Gastrocnemius medialis (tissue), 4 donors: ENCODE results near the gene C1QB. TPM values are rescaled to one million over a fixed set of nuclear protein-coding genes. Genes with fewer than 3 reads are reported as not detected.

Experiments used
- ATAC-seq, 2 donors: fragments of 150-250 bp; one replicate each; pipeline ENCODE4 v1.9.1; 2016
- DNase-seq, 2 donors: peaks; one replicate each; pipeline ENCODE4 v3.0.0-alpha.2; 2019
- H3K27ac ChIP-seq, 4 donors: fragments of 200-600 bp; sonication (generic); 1 replicate in 1 of 4; 2 replicates in 3 of 4; pipeline ENCODE4 v1.5.1; 2016 to 2018; ENCODE audit warnings: mild to moderate bottlenecking in 2 of 4, moderate library complexity in 1 of 4
- H3K27me3 ChIP-seq, 3 donors: fragments of 200-600 bp; sonication (generic) in 2 of 3; 1 replicate in 1 of 3; 2 replicates in 2 of 3; pipeline versions ENCODE4 v1.5.1 to v1.6.0; 2016 to 2019; ENCODE audit warnings: mild to moderate bottlenecking in 1 of 3, moderate library complexity in 1 of 3
- H3K36me3 ChIP-seq, 2 donors: fragments of 200-600 bp; sonication (generic) in 1 of 2; one replicate each; pipeline ENCODE4 v1.5.1; 2017 to 2018
- H3K4me1 ChIP-seq, 2 donors: fragments of 200-600 bp; sonication (generic) in 1 of 2; one replicate each; pipeline ENCODE4 v1.5.1; 2016 to 2017; ENCODE audit warnings: mild to moderate bottlenecking in 2 of 2
- H3K4me3 ChIP-seq, 4 donors: fragments of 200-600 bp; sonication (generic) in 3 of 4; 1 replicate in 1 of 4; 2 replicates in 3 of 4; pipeline ENCODE4 v1.5.1; 2016 to 2019; ENCODE audit warnings: mild to moderate bottlenecking in 2 of 4
- H3K9me3 ChIP-seq, 3 donors: fragments of 200-600 bp; sonication (generic) in 2 of 3; 1 replicate in 1 of 3; 2 replicates in 2 of 3; pipeline ENCODE4 v1.5.1; 2016 to 2019
- POLR2A ChIP-seq, 2 donors: fragments of 450-650 bp; IDR thresholded peaks; one replicate each; pipeline ENCODE4 v1.6.1; 2017; ENCODE audit warnings: antibody characterized with exemption in 2 of 2, mild to moderate bottlenecking in 2 of 2, moderate library complexity in 2 of 2
- in situ Hi-C, 4 donors: fragments of 200-750 bp; cut with MboI; loops; one replicate each; pipeline versions ENCODE4 v1.15.0 to v1.8.0; 2017; ENCODE audit warnings: low sequenced_read_pairs in 4 of 4
- intact Hi-C: fragments of 100-400 bp; cut with DNase I; formaldehyde crosslinking; loops from one replicate; pipeline ENCODE4 v1.15.1; 2023; ENCODE audit warnings: low total_unique reads
- total RNA-seq, 4 donors: library from RNA; depleted of rRNA; stranded (reverse); fragments of >200 nt; gene quantifications; one replicate each; pipeline versions ENCODE4 v1.1.0 to v1.2.3, GENCODE V29; 2016
- TF ChIP-seq, protein P1 (sequence below), 5 experiments: fragments of 450-650 bp in 3 of 5; fragments of 200-600 bp in 2 of 5; sonication (generic) in 2 of 5; IDR thresholded peaks in 4 of 5; conservative IDR thresholded peaks in 1 of 5; 1 replicate in 4 of 5; 2 replicates in 1 of 5; pipeline ENCODE4 v1.5.1; 2016 to 2019; ENCODE audit warnings: antibody characterized with exemption in 5 of 5, mild to moderate bottlenecking in 3 of 5, moderate library complexity in 3 of 5

C1QB gene
- total RNA-seq, 4 donors from 2014 or later = 30.6 to 97.2 (median 74.5) TPM

DNA sequence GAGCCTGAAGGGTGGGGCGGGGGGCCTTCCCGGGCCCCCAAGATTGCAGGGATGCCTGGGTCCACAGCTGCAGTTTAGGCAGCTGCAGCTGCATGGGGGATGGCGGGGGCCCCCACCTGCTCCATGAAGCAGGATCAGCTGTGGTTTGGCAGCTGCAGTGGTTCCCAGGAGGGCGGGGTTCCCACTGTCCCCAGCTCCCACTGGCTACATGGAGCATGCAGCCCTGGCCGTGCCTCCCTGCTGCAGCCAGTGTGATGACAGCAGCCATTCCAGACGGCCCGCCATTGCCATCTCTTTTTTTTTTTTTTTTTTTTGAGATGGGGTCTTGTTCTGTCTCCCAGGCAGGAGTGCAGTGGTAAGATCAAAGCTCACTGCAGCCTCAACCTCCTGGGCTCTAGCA lies 17.6 kb upstream of the C1QB start:
- H3K36me3 ChIP-seq = no peaks in the 10 kb centered on the region
- in situ Hi-C loops = loop anchor here in 2 of 4 donors (25.0 kb wide), 1 partner anchor 523 kb away; no protein-coding TSS in a partner anchor
- H3K9me3 ChIP-seq = no peaks in the 10 kb centered on the region
- H3K27ac ChIP-seq = no peak overlapping the region
- H3K27me3 ChIP-seq = peaks cover 0 to 8% (median 7%) of the 10 kb centered on the region in 3 donors
- intact Hi-C loops = no loop called here
- DNase-seq (peak in 1 of 2 donors; percentile 16), ATAC-seq (no peak)
- H3K4me3 ChIP-seq = no peak overlapping the region
- no peak for TF ChIP-seq POLR2A (IDR thresholded peaks at IDR 0.05)
- TF ChIP-seq, protein P1, sequence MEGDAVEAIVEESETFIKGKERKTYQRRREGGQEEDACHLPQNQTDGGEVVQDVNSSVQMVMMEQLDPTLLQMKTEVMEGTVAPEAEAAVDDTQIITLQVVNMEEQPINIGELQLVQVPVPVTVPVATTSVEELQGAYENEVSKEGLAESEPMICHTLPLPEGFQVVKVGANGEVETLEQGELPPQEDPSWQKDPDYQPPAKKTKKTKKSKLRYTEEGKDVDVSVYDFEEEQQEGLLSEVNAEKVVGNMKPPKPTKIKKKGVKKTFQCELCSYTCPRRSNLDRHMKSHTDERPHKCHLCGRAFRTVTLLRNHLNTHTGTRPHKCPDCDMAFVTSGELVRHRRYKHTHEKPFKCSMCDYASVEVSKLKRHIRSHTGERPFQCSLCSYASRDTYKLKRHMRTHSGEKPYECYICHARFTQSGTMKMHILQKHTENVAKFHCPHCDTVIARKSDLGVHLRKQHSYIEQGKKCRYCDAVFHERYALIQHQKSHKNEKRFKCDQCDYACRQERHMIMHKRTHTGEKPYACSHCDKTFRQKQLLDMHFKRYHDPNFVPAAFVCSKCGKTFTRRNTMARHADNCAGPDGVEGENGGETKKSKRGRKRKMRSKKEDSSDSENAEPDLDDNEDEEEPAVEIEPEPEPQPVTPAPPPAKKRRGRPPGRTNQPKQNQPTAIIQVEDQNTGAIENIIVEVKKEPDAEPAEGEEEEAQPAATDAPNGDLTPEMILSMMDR (IDR thresholded peaks at IDR 0.05 in 4 of 5, conservative IDR thresholded peaks at IDR 0.05 in 1 of 5) = no peak
- H3K4me1 ChIP-seq = peaks cover 0 to 3% of the 10 kb centered on the region in 2 donors

DNA sequence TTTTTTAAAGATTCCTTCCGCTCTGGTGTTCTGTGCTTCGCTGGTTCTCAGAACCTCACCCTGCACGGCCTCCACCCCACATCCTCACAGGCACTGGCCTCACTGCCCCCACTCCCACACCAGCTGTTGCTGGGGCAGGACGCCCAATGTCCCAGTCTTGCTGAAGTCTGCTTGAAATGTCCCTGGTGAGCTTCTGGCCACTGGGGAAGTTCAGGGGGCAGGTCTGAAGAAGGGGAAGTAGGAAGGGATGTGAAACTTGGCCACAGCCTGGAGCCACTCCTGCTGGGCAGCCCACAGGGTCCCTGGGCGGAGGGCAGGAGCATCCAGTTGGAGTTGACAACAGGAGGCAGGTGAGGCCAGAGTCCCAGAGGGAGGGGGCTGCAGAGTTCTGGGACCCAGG lies 16.7 kb upstream of the C1QB start, which contains the start of gene C1QA:
Gene C1QA (plus strand): TSS at position 276 of the 400 bp plus-strand sequence. CDS start 989 bp downstream, outside the sequence.
- in situ Hi-C loops (loop anchor here in 2 of 4 donors (25.0 kb wide), 1 partner anchor 524 kb away; no protein-coding TSS in a partner anchor), intact Hi-C loops (no loop called here)
- peak; percentile 37 to 56 for DNase-seq
- H3K4me3 ChIP-seq = peak within 1 kb of the TSS in 1 of 4 donors; percentile 34
- no peaks in the 10 kb centered on the region for H3K9me3 ChIP-seq
- no peak for ATAC-seq
- peaks cover 0 to 3% of the 10 kb centered on the region in 2 donors for H3K4me1 ChIP-seq
- peaks cover 0 to 8% (median 7%) of the 10 kb centered on the region in 3 donors for H3K27me3 ChIP-seq
- TF ChIP-seq POLR2A (IDR thresholded peaks at IDR 0.05) = no peak
- TF ChIP-seq, protein P1 (IDR thresholded peaks at IDR 0.05 in 4 of 5, conservative IDR thresholded peaks at IDR 0.05 in 1 of 5) = no peak
- H3K27ac ChIP-seq = no peak within 1 kb of the TSS
- no peaks in the 10 kb centered on the region for H3K36me3 ChIP-seq

DNA sequence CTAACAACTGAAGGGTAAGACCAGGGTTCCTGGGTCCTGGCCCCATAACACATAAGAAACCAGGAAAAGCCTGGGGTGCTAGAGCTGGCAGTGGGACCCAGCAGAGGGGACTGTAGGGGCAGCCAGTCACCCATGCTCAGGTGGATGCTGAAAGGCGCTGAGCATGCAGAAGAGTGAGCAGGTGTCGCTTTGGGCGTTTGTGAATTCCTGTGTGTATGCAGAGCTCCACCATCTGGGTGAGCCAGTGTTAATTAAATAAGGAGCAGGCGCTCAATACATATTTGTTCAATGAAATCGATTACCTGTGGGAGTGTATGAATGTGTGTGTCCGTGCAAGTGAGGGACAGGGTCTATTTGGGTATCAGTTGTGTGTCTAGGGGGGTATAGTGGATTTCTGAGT lies 16.1 kb upstream of the C1QB start:
- TF ChIP-seq POLR2A (IDR thresholded peaks at IDR 0.05) = no peak
- TF ChIP-seq, protein P1 (IDR thresholded peaks at IDR 0.05 in 4 of 5, conservative IDR thresholded peaks at IDR 0.05 in 1 of 5) = no peak
- H3K36me3 ChIP-seq = no peaks in the 10 kb centered on the region
- H3K4me1 ChIP-seq = peaks cover 0 to 3% of the 10 kb centered on the region in 2 donors
- no peak overlapping the region for H3K27ac ChIP-seq
- H3K27me3 ChIP-seq = peaks cover 0 to 7% (median 6%) of the 10 kb centered on the region in 3 donors
- DNase-seq = no peak
- H3K4me3 ChIP-seq = peak overlapping the region in 1 of 4 donors; percentile 34
- no peak for ATAC-seq
- intact Hi-C loops (no loop called here), in situ Hi-C loops (loop anchor here in 2 of 4 donors (25.0 kb wide), 1 partner anchor 525 kb away; no protein-coding TSS in a partner anchor)
- no peaks in the 10 kb centered on the region for H3K9me3 ChIP-seq

DNA sequence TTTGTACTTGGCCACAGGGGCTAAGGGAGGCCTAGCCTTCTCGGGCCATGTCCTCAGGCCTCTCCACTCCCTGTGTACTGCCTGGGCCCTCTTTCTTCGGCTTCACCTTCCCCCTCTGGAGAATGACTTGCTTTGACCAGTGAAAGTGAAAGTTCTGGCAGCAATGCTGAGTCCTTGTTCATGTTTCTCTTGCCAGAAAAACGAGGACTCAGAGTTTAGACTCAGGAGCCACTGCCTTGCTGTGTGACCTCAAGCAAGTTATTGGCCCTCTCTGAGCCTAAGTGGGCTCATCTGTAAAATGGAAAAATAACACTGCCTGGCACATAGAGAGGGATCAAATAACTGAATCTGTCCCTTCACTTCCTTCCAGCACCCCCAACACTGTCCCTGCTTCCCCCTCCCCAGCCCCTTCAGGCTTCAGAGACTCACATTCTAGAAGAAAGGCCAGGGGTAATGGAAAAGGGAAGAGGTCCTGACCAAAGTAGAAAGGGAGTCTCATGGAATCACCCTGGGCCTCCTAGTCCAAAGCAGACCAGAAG lies 15.1 kb upstream of the C1QB start:
- in situ Hi-C loops (loop anchor here in 2 of 4 donors (25.0 kb wide), 1 partner anchor 526 kb away; no protein-coding TSS in a partner anchor), intact Hi-C loops (no loop called here)
- H3K27ac ChIP-seq = no peak overlapping the region

More for the DNA sequence above, 15.1 kb upstream of the C1QB start:
- peaks cover 0 to 7% (median 3%) of the 10 kb centered on the region in 3 donors for H3K27me3 ChIP-seq
- no peaks in the 10 kb centered on the region for H3K9me3 ChIP-seq
- TF ChIP-seq, protein P1 (IDR thresholded peaks at IDR 0.05 in 4 of 5, conservative IDR thresholded peaks at IDR 0.05 in 1 of 5) = no peak
- no peak for TF ChIP-seq POLR2A (IDR thresholded peaks at IDR 0.05)
- ATAC-seq (no peak), DNase-seq (no peak)
- peak overlapping the region in 1 of 4 donors; percentile 34 for H3K4me3 ChIP-seq
- H3K36me3 ChIP-seq = no peaks in the 10 kb centered on the region
- H3K4me1 ChIP-seq = peaks cover 0 to 3% of the 10 kb centered on the region in 2 donors
